IMR-90 (cell line): Measurements from ENCODE around the gene IP6K3. TPM values are rescaled to one million over a fixed set of nuclear protein-coding genes. Genes with fewer than 3 reads are reported as not detected.

Experiments used
- ATAC-seq: fragments of 200-7000 bp; cut with Tn5 transposase; 2 replicates; pipeline ENCODE4 v1.9.1; 2020; ENCODE audit warnings: low read depth, mild to moderate bottlenecking, moderate library complexity
- BruUV-seq: library from RNA; stranded (reverse); fragments of 400-500 nt; replicated peaks from 2 replicates; lab custom pipeline; 2021; lab: Mats Ljungman, UMichigan
- CTCF ChIA-PET: fragments of 300-600 bp; formaldehyde crosslinking; extraction: SDS; loops from one replicate; lab custom pipeline; 2021; ENCODE audit warnings: antibody characterized with exemption; lab: Yijun Ruan, JAX
- POLR2A ChIA-PET: fragments of 300-600 bp; sonication (Branson Sonifier 250); formaldehyde crosslinking; loops from one replicate; lab custom pipeline; 2022; ENCODE audit warnings: antibody characterized with exemption; ENCODE audit not compliant: unreplicated experiment; lab: Charles Lee
- DNase-seq: peaks from one replicate; pipeline ENCODE4 v3.0.0; 2013
- H2AFZ ChIP-seq: replicated peaks from 2 replicates; pipeline ENCODE3; 2013; ENCODE audit warnings: low read length, mild to moderate bottlenecking; ENCODE audit not compliant: poor library complexity
- H2AK5ac ChIP-seq: 2 replicates; pipeline ENCODE4 v1.6.1; 2013; ENCODE audit warnings: low read depth, low read length, inconsistent platforms
- H2AK9ac ChIP-seq: replicated peaks from 2 replicates; pipeline ENCODE3; 2013; ENCODE audit warnings: mild to moderate bottlenecking, low read depth, low read length, moderate library complexity; ENCODE audit not compliant: poor library complexity
- H2BK120ac ChIP-seq: 2 replicates; pipeline ENCODE4 v1.6.1; 2013; ENCODE audit warnings: low read depth, low read length, inconsistent platforms
- H2BK15ac ChIP-seq: 3 replicates; pipeline ENCODE4 v1.6.1; 2013; ENCODE audit warnings: low read depth, low read length, inconsistent platforms
- H2BK20ac ChIP-seq: 2 replicates; pipeline ENCODE4 v1.6.1; 2013; ENCODE audit warnings: low read depth, mild to moderate bottlenecking, inconsistent platforms, low read length, moderate library complexity
- H2BK5ac ChIP-seq: 2 replicates; pipeline ENCODE4 v1.6.1; 2013; ENCODE audit warnings: mild to moderate bottlenecking, low read depth, low read length, inconsistent platforms; ENCODE audit not compliant: poor library complexity, severe bottlenecking
- H3K14ac ChIP-seq: replicated peaks from 2 replicates; pipeline ENCODE4 v1.6.1; 2013; ENCODE audit warnings: low read depth, low read length, inconsistent platforms
- H3K18ac ChIP-seq: 2 replicates; pipeline ENCODE4 v1.6.1; 2013; ENCODE audit warnings: low read depth, low read length, control low read depth
- H3K23ac ChIP-seq: 2 replicates; pipeline ENCODE4 v1.6.1; 2013; ENCODE audit warnings: low read depth, low read length, inconsistent platforms
- H3K27ac ChIP-seq: 2 replicates; pipeline ENCODE4 v1.5.1; 2013; ENCODE audit warnings: mild to moderate bottlenecking, control low read depth, low read length; ENCODE audit not compliant: insufficient read depth
- H3K27me3 ChIP-seq: 2 replicates; pipeline ENCODE4 v1.6.1; 2013; ENCODE audit warnings: low read length; ENCODE audit not compliant: control insufficient read depth, insufficient read depth
- H3K36me3 ChIP-seq: 2 replicates; pipeline ENCODE4 v1.6.1; 2013; ENCODE audit warnings: low read length, mixed read lengths; ENCODE audit not compliant: control insufficient read depth, insufficient read depth
- H3K4ac ChIP-seq: 2 replicates; pipeline ENCODE4 v1.6.1; 2013; ENCODE audit warnings: low read depth, low read length, inconsistent platforms
- H3K4me1 ChIP-seq: 2 replicates; pipeline ENCODE4 v1.6.1; 2013; ENCODE audit warnings: low read length, mixed read lengths; ENCODE audit not compliant: control insufficient read depth, insufficient read depth
- H3K4me2 ChIP-seq: 2 replicates; pipeline ENCODE4 v1.6.1; 2013; ENCODE audit warnings: low read depth, mild to moderate bottlenecking, control low read depth, low read length, moderate library complexity
- H3K4me3 ChIP-seq: 2 replicates; pipeline ENCODE4 v1.5.1; 2013; ENCODE audit warnings: low read depth, mild to moderate bottlenecking, control low read depth, low read length, moderate library complexity; ENCODE audit not compliant: insufficient read depth
- H3K56ac ChIP-seq: 2 replicates; pipeline ENCODE4 v1.6.1; 2013; ENCODE audit warnings: low read length, inconsistent platforms; ENCODE audit not compliant: insufficient read depth; ENCODE audit errors: extremely low read depth
- H3K79me1 ChIP-seq, 2 experiments: 2 replicates each; pipeline ENCODE4 v1.6.1; 2013; ENCODE audit warnings: low read length in 2 of 2, inconsistent platforms in 1 of 2, low read depth in 1 of 2
- H3K9ac ChIP-seq: 2 replicates; pipeline ENCODE4 v1.6.1; 2013; ENCODE audit warnings: low read depth, low read length, control low read depth
- H3K9me1 ChIP-seq: 2 replicates; pipeline ENCODE4 v1.6.1; 2013; ENCODE audit warnings: low read length, inconsistent platforms; ENCODE audit not compliant: insufficient read depth
- H3K9me3 ChIP-seq: 2 replicates; pipeline ENCODE4 v1.6.1; 2013; ENCODE audit warnings: low read length; ENCODE audit not compliant: control insufficient read depth, insufficient read depth
- H4K20me1 ChIP-seq: 2 replicates; pipeline ENCODE4 v1.6.1; 2013; ENCODE audit warnings: low read length, inconsistent platforms; ENCODE audit not compliant: insufficient read depth
- H4K5ac ChIP-seq: 2 replicates; pipeline ENCODE4 v1.6.1; 2013; ENCODE audit warnings: mild to moderate bottlenecking, low read depth, low read length, control low read depth
- H4K8ac ChIP-seq, 2 experiments: 2 replicates each; pipeline ENCODE4 v1.6.1; 2013; ENCODE audit warnings: low read depth in 2 of 2, low read length in 2 of 2, control low read depth in 1 of 2, inconsistent platforms in 1 of 2
- H4K91ac ChIP-seq: 2 replicates; pipeline ENCODE4 v1.6.1; 2013; ENCODE audit warnings: low read depth, low read length, inconsistent platforms; ENCODE audit not compliant: insufficient read depth
- BHLHE40 ChIP-seq: fragments of 150-350 bp; IDR thresholded peaks from 2 replicates; pipeline ENCODE4 v1.6.1; 2016; ENCODE audit warnings: mild to moderate bottlenecking, low read depth, low read length
- CEBPB ChIP-seq: IDR thresholded peaks from 2 replicates; pipeline ENCODE4 v1.6.1; 2012; ENCODE audit warnings: low read depth, low read length, improper control_type of control experiment
- FOS ChIP-seq: fragments of 150-350 bp; IDR thresholded peaks from 2 replicates; pipeline ENCODE4 v1.6.1; 2016; ENCODE audit warnings: low read depth, low read length
- MAFK ChIP-seq: IDR thresholded peaks from 2 replicates; pipeline ENCODE4 v1.6.1; 2012; ENCODE audit warnings: low read depth, low read length, improper control_type of control experiment
- MAZ ChIP-seq: IDR thresholded peaks from 2 replicates; pipeline ENCODE4 v1.6.1; 2012; ENCODE audit warnings: low read depth, mild to moderate bottlenecking, low read length, improper control_type of control experiment, moderate library complexity, borderline replicate concordance
- MXI1 ChIP-seq: IDR thresholded peaks from 2 replicates; pipeline ENCODE4 v1.6.1; 2012; ENCODE audit warnings: low read depth, mild to moderate bottlenecking, low read length, moderate library complexity, borderline replicate concordance
- NFE2L2 ChIP-seq: fragments of 150-350 bp; IDR thresholded peaks from 2 replicates; pipeline ENCODE4 v1.6.1; 2016; ENCODE audit warnings: low read depth, mild to moderate bottlenecking, low read length
- RCOR1 ChIP-seq: IDR thresholded peaks from 2 replicates; pipeline ENCODE4 v1.6.1; 2012; ENCODE audit warnings: mild to moderate bottlenecking, low read length, improper control_type of control experiment; ENCODE audit not compliant: insufficient replicate concordance
- RFX5 ChIP-seq: IDR thresholded peaks from 2 replicates; pipeline ENCODE4 v1.8.0; 2012; ENCODE audit warnings: low read depth, mild to moderate bottlenecking, low read length, moderate library complexity
- SMC3 ChIP-seq: fragments of 150-350 bp; IDR thresholded peaks from 2 replicates; pipeline ENCODE4 v1.6.1; 2016; ENCODE audit warnings: low read depth, mild to moderate bottlenecking, antibody characterized with exemption, low read length, moderate library complexity
- WGBS, 2 experiments: methylation state at CpG; one replicate each; pipeline versions ENCODE4 v1.1.5 to v1.1.7; 2013; ENCODE audit warnings: missing lambda C conversion rate in 2 of 2; ENCODE audit not compliant: insufficient read length in 1 of 2; ENCODE audit errors: extremely low coverage in 2 of 2; 5-methylcytosine and 5-hydroxymethylcytosine counted together
- dilution Hi-C: fragments of 300-500 bp; cut with HindIII; formaldehyde crosslinking; loops from one replicate; pipeline ENCODE4 v1.14.3; 2018; ENCODE audit warnings: low sequenced_read_pairs; ENCODE audit not compliant: unreplicated experiment
- in situ Hi-C: fragments of 300-500 bp; cut with MboI; formaldehyde crosslinking; loops from 3 replicates; pipeline ENCODE4 v1.14.3; 2019; ENCODE audit warnings: low sequenced_read_pairs, inconsistent platforms, mixed read lengths
- intact Hi-C: fragments of 100-400 bp; cut with micrococcal nuclease; formaldehyde crosslinking; loops from 2 replicates; pipeline ENCODE4 v1.10.0; 2022
- polyA plus RNA-seq, 3 experiments: library from polyadenylated mRNA; depleted of rRNA; stranded (reverse); fragments of >200 nt; gene quantifications; 2 replicates each; pipeline ENCODE4 v1.2.3, GENCODE V29; 2012; ENCODE audit warnings: low replicate concordance in 1 of 3
- total RNA-seq: library from RNA; depleted of rRNA; stranded (reverse); fragments of >200 nt; gene quantifications from 2 replicates; pipeline ENCODE4 v1.2.3, GENCODE V29; 2012
- TF ChIP-seq, protein P1 (sequence below): fragments of 150-350 bp; IDR thresholded peaks from 2 replicates; pipeline ENCODE4 v1.6.1; 2017; ENCODE audit warnings: mild to moderate bottlenecking, antibody characterized with exemption, low read length, low read depth
- TF ChIP-seq, protein P2 (sequence below): fragments of 150-350 bp; IDR thresholded peaks from 2 replicates; pipeline ENCODE4 v1.6.1; 2016; ENCODE audit warnings: low read depth, mild to moderate bottlenecking, low read length, moderate library complexity, borderline replicate concordance

IP6K3 gene
- total and polyA plus RNA-seq, 2 of the 4 experiments (the other 2 are of a cell fraction): 0.18 to 0.51 TPM

DNA sequence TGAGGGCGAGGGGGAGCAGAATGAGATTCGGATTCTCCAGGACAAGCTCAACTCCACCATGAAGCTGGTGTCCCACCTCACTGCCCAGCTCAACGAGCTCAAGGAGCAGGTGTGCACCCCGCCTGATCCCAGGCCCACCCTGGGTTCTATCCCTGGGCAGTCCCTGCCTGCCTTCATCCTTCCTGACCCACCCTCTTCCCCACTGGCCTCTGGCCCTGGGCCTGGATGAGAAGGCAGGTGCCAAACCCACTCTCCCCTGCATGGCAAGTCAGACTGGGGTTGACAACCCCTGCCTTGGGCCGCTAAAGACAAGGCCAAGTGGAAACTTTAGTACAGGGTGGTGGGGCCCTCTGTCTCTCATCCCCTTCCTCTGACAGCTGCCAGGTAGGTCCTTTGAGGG lies 51.7 kb downstream of the IP6K3 start:
- Histone ChIP-seq H2AK5ac (peak overlapping the region; percentile 61), H3K4ac (peak overlapping the region; percentile 66), H2BK20ac (peak overlapping the region; percentile 32; the same call in 1 of the 2 replicates), H2BK5ac (peak overlapping the region; percentile 27), H3K4me3 (no peak overlapping the region), H4K91ac (peak overlapping the region; percentile 38; the same call in 1 of the 2 replicates), H3K18ac (no peak overlapping the region), H3K9ac (no peak overlapping the region), H4K8ac (peak overlapping the region in 1 of 2 experiments; percentile 62; a peak in 1 of 4 replicates), H3K56ac (no peak overlapping the region), H3K23ac (no peak overlapping the region; the same call in 1 of the 2 replicates), H4K20me1 (peaks cover 8% of the 10 kb centered on the region; the same call in 1 of the 2 replicates), H2BK15ac (no peak overlapping the region; the same call in 2 of the 3 replicates), H2AK9ac (peak overlapping the region; percentile 90), H2AFZ (peak overlapping the region; percentile 74), H3K14ac (peak overlapping the region; percentile 82), H3K4me1 (peaks cover 20% of the 10 kb centered on the region), H4K5ac (no peak overlapping the region), H3K27me3 (no peaks in the 10 kb centered on the region), H3K36me3 (peaks cover 18% of the 10 kb centered on the region), H3K9me3 (no peaks in the 10 kb centered on the region), H3K9me1 (peaks cover 21% of the 10 kb centered on the region), H2BK120ac (0 out of 2 replicates have a peak overlapping the region, but pooled peaks have one; percentile 48), H3K79me1 (peaks cover 0 to 27% of the 10 kb centered on the region in 2 experiments; a peak in 2 of 4 replicates), H3K4me2 (no peak overlapping the region), H3K27ac (no peak overlapping the region)
- POLR2A ChIA-PET: no interaction called here
- intact Hi-C loops: no loop called here
- no peak for ATAC-seq
- no peak for TF ChIP-seq SMC3
- no peak for TF ChIP-seq CEBPB
- no peak for TF ChIP-seq MXI1
- TF ChIP-seq, protein P1, sequence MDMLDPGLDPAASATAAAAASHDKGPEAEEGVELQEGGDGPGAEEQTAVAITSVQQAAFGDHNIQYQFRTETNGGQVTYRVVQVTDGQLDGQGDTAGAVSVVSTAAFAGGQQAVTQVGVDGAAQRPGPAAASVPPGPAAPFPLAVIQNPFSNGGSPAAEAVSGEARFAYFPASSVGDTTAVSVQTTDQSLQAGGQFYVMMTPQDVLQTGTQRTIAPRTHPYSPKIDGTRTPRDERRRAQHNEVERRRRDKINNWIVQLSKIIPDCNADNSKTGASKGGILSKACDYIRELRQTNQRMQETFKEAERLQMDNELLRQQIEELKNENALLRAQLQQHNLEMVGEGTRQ: no peak
- no peak for TF ChIP-seq RFX5
- TF ChIP-seq FOS: no peak
- no peak for TF ChIP-seq MAFK
- no peak for TF ChIP-seq MAZ
- TF ChIP-seq, protein P2, sequence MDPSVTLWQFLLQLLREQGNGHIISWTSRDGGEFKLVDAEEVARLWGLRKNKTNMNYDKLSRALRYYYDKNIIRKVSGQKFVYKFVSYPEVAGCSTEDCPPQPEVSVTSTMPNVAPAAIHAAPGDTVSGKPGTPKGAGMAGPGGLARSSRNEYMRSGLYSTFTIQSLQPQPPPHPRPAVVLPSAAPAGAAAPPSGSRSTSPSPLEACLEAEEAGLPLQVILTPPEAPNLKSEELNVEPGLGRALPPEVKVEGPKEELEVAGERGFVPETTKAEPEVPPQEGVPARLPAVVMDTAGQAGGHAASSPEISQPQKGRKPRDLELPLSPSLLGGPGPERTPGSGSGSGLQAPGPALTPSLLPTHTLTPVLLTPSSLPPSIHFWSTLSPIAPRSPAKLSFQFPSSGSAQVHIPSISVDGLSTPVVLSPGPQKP: no peak
- TF ChIP-seq BHLHE40: no peak
- TF ChIP-seq RCOR1: no peak
- TF ChIP-seq NFE2L2: no peak
- no peak for DNase-seq
- WGBS, 2 experiments: no CpG with 5 or more reads among the region's 5 CpGs
- CTCF ChIA-PET: interaction anchor here (1.0 kb wide), 2 partner anchors 8 to 17 kb away, joined by 3 read pairs; partner anchors contain the start of gene UQCC2
- in situ Hi-C loops: no loop called here
- dilution Hi-C loops: no loop called here
- BruUV-seq: no TSS peak
